Activated CD4-positive, alpha-beta memory T cell treated with anti-CD3 and anti-CD28 coated beads, Interleukin-2, amount 10 ng/mL, durations not matched to agents 7 days and 5 days (primary cell): ENCODE data around the gene EHD2. TPM values are rescaled to one million over a fixed set of nuclear protein-coding genes. Genes with fewer than 3 reads are reported as not detected.
A peak's percentile ranks its signal among the peaks of the same experiment; 100 is the strongest.

Experiments
- CTCF ChIA-PET: fragments of 350-600 bp; sonication (Branson Sonifier 250); formaldehyde crosslinking; loops from one replicate; lab custom pipeline; 2021; ENCODE audit warnings: antibody characterized with exemption, inconsistent platforms; lab: Charles Lee
- POLR2A ChIA-PET: fragments of 350-600 bp; sonication (Branson Sonifier 250); formaldehyde crosslinking; loops from one replicate; lab custom pipeline; 2021; ENCODE audit warnings: antibody characterized with exemption; lab: Charles Lee
- DNase-seq: peaks from one replicate; pipeline ENCODE4 v3.0.0-alpha.2; 2020
- H3K27ac Mint-ChIP-seq: one replicate; pipeline ENCODE4 v1.8.0; 2021; ENCODE audit warnings: mild to moderate bottlenecking, mixed read lengths
- H3K27me3 Mint-ChIP-seq: one replicate; pipeline ENCODE4 v1.8.0; 2021; ENCODE audit warnings: mixed read lengths
- H3K36me3 Mint-ChIP-seq: one replicate; pipeline ENCODE4 v1.8.0; 2021; ENCODE audit warnings: low read depth, mixed read lengths
- H3K4me1 Mint-ChIP-seq: one replicate; pipeline ENCODE4 v1.8.0; 2021; ENCODE audit warnings: mixed read lengths
- H3K4me3 Mint-ChIP-seq: one replicate; pipeline ENCODE4 v1.8.0; 2021; ENCODE audit warnings: mild to moderate bottlenecking, mixed read lengths
- H3K9me3 Mint-ChIP-seq: one replicate; pipeline ENCODE4 v1.8.0; 2021; ENCODE audit warnings: mixed read lengths
- total RNA-seq, 2 experiments: library from RNA; stranded (reverse); gene quantifications; one replicate each; pipeline ENCODE4 v1.2.3, GENCODE V29; 2021

EHD2 gene
- total RNA-seq, 2 experiments from 2014 or later: not detected

DNA sequence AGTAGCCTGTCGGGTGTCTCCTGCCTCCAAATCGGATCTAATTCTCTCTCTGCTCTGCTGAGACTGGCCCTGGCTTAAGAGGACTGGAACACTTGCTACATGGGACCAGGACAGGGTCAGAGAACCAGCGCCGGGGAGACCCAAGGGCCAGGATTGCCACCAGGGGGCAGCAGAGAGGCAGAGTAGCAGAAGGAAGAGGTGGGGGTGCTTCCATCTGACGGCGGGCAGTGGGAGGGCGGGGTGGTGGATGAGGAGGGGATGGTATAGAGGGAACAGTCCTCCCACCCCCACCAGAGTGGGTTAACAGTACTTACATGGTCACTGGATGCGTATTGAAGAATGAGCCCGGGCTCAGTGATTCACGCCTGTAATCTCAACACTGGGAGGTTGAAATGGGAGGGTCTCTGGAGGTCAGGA is 77.2 kb downstream of the EHD2 start:
- DNase-seq: peak; percentile 81
- Mint-ChIP-seq H3K4me1 (peaks cover 3% of the 10 kb centered on the region), H3K9me3 (no peaks in the 10 kb centered on the region), H3K27me3 (no peaks in the 10 kb centered on the region), H3K27ac (no peak overlapping the region), H3K36me3 (peaks cover 4% of the 10 kb centered on the region), H3K4me3 (no peak overlapping the region)
- POLR2A ChIA-PET: no interaction called here
- CTCF ChIA-PET: interaction anchor here (0.6 to 3.3 kb wide), 8 partner anchors 9 to 408 kb away, joined by 3 to 14 read pairs (median 4); no protein-coding TSS in a partner anchor

- Mint-ChIP-seq H3K27me3 (no peaks in the 10 kb centered on the region), H3K27ac (no peak overlapping the region), H3K4me3 (no peak overlapping the region), H3K4me1 (peaks cover 3% of the 10 kb centered on the region), H3K36me3 (peaks cover 2% of the 10 kb centered on the region), H3K9me3 (no peaks in the 10 kb centered on the region)
- CTCF ChIA-PET: interaction anchor here (2.0 kb wide), 1 partner anchor 85 kb away, joined by 8 read pairs; no protein-coding TSS in a partner anchor
- POLR2A ChIA-PET: no interaction called here
- no peak for DNase-seq
Measured at GRCh38 chr19:47792616-47793015, 79.4 kb downstream of the EHD2 start.

Other genes with a start within 250 kb of the EHD2 start
- gene SLC8A2, start 241.5 kb upstream of the EHD2 start, total RNA-seq: not detected
- 1 to 10 TPM; 6.6 to 7.7 TPM for gene KPTN, start 229.2 kb upstream of the EHD2 start, total RNA-seq
- gene NAPA, start 198.4 kb upstream of the EHD2 start, total RNA-seq: 100 to 1,000 TPM; 117 to 119 TPM
- gene ZNF541, start 140.3 kb upstream of the EHD2 start, total RNA-seq: under 1 TPM; 0.15 to 0.20 TPM
- gene BICRA, start 104.3 kb upstream of the EHD2 start, total RNA-seq: 10 to 100 TPM; 20.2 to 23.3 TPM
- 100 to 1,000 TPM; 257 to 271 TPM for gene NOP53, start 32.1 kb downstream of the EHD2 start, total RNA-seq
- 100 to 1,000 TPM; 110 to 120 TPM for gene SELENOW, start 65.3 kb downstream of the EHD2 start, total RNA-seq
- not detected for gene TPRX1, start 91.1 kb downstream of the EHD2 start, total RNA-seq
- gene CRX, start 108.5 kb downstream of the EHD2 start, total RNA-seq: not detected
- not detected for gene TPRX2, start 145.8 kb downstream of the EHD2 start, total RNA-seq
- not detected for gene SULT2A1, start 172.9 kb downstream of the EHD2 start, total RNA-seq